Measurements from ENCODE around the gene EPB41L4B. TPM values are rescaled to one million over a fixed set of nuclear protein-coding genes. Genes with fewer than 3 reads are reported as not detected.

The EPB41L4B gene
- total RNA-seq (2014; rRNA removed; shearing (Covaris generic)): 0.41 and 0.45 TPM in 2 replicates

GRCh38 chr9:109320742-109321448, at the start of gene EPB41L4B:
EPB41L4B (minus strand) TSS chr9:109321059; CDS start chr9:109320446, 613 bp downstream.

DNA sequence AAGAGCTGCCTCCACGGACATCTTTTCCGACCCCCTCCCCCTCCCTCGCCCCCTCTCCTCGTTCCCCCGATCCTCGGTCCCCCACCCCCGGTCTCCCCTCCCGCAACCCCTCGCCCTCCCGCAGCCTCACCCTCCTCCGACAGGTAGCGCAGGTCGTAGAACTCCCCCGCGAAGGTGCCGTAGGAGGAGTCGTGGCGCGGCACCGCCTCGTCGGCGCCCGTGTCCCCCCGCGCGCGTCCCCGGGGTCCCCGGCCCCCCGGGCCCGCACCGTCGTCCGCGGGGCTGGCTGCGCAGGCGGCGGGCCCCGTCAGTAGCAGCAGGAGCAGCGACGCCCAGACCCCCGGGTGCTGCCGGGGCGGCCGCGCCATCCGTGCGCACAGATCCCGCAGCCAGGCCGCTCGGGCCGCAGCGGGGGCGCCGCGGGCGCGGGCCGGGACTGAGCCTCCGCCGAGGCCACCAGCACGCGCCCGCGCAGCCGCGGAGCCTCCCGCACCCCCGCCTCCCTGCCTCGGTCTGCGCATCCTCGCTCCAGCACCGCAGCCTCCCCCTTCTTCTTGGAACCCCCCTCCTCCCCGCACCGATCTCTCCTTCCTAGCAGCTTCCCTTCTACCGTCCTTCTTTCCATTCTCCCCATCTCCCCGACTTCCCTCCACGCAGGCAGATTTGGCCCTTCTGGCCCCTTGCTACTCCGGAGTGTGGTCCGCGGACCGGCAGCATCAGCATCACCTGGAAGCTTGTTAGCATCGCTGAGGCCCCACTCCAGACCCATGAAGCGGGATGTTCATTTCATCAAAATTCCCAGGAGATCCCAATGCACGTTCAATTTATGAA, 153.9 kb downstream of the EPB41L4B start, which contains the start of gene FRRS1L:
Gene FRRS1L (minus strand): TSS at position 479 of the 831 bp plus-strand sequence. CDS start 111 bp downstream, at position 368.

Small RNA genes within 50 kb of the gene (small RNA-seq; reads per million reads assigned to genes)
- gene RF00019 (not detected), gene RNU6-984P (not detected)

Other genes with a start within 250 kb of the EPB41L4B start
- gene TMEM245, start 201.1 kb downstream of the EPB41L4B start, total RNA-seq (2014; rRNA removed; shearing (Covaris generic)): 17.6 and 19.0 TPM in 2 replicates
- not detected in 2 replicates for gene FRRS1L, start 153.8 kb downstream of the EPB41L4B start, total RNA-seq (2014; rRNA removed; shearing (Covaris generic))
- 5.3 and 5.5 TPM in 2 replicates for gene PTPN3, start 177.2 kb upstream of the EPB41L4B start, total RNA-seq (2014; rRNA removed; shearing (Covaris generic))

Measured in A375 (cell line).